Glomerular visceral epithelial cell (primary cell): ENCODE measurements around the gene CCDC106.

Experiments
- DNase-seq: peaks from one replicate; pipeline ENCODE4 v3.0.0-alpha.2; 2016; ENCODE audit errors: extremely low spot score

CCDC106 gene

GRCh38 chr19:55668603-55669348 is 20.8 kb downstream of the CCDC106 start:
- no peak for DNase-seq

- DNase-seq, result no peak
Observed at GRCh38 chr19:55669418-55670279, 21.6 kb downstream of the CCDC106 start.

- DNase-seq, result no peak
Observed at GRCh38 chr19:55670280-55671053, 22.5 kb downstream of the CCDC106 start.

GRCh38 chr19:55671054-55671378 is 23.0 kb downstream of the CCDC106 start:
- no peak for DNase-seq

GRCh38 chr19:55672418-55672817 is 24.4 kb downstream of the CCDC106 start:
- DNase-seq, result no peak

GRCh38 chr19:55673465-55673864 is 25.5 kb downstream of the CCDC106 start:
- DNase-seq, result no peak

GRCh38 chr19:55673889-55674288 is 25.9 kb downstream of the CCDC106 start:
- DNase-seq, result no peak

GRCh38 chr19:55674459-55674840 is 26.4 kb downstream of the CCDC106 start:
- DNase-seq, result no peak

GRCh38 chr19:55674841-55675660 is 27.0 kb downstream of the CCDC106 start, which contains the start of gene EPN1:
EPN1 (plus strand) TSS chr19:55675226; CDS start chr19:55678628, 3,402 bp downstream.
- DNase-seq, result peak; percentile 97

- DNase-seq, result no peak
Observed at GRCh38 chr19:55675661-55676354, 27.8 kb downstream of the CCDC106 start.

GRCh38 chr19:55676383-55676782 is 28.4 kb downstream of the CCDC106 start:
- no peak for DNase-seq

GRCh38 chr19:55676889-55677505 is 29.0 kb downstream of the CCDC106 start:
- DNase-seq, result no peak

- DNase-seq, result no peak
Observed at GRCh38 chr19:55677572-55678028, 29.6 kb downstream of the CCDC106 start.

GRCh38 chr19:55678121-55678671 is 30.2 kb downstream of the CCDC106 start:
- no peak for DNase-seq

- no peak for DNase-seq
Observed at GRCh38 chr19:55679343-55680257, 31.6 kb downstream of the CCDC106 start.

GRCh38 chr19:55680339-55681130 is 32.5 kb downstream of the CCDC106 start:
- DNase-seq, result no peak

GRCh38 chr19:55681131-55682092 is 33.4 kb downstream of the CCDC106 start:
- peak; percentile 64 for DNase-seq
